ENCODE data around the gene BMP7. TPM values are rescaled to one million over a fixed set of nuclear protein-coding genes. Genes with fewer than 3 reads are reported as not detected.

Gene BMP7
- total RNA-seq, 3 donors from 2014 or later: 1.7 to 2.8 (median 2.0) TPM

DNA sequence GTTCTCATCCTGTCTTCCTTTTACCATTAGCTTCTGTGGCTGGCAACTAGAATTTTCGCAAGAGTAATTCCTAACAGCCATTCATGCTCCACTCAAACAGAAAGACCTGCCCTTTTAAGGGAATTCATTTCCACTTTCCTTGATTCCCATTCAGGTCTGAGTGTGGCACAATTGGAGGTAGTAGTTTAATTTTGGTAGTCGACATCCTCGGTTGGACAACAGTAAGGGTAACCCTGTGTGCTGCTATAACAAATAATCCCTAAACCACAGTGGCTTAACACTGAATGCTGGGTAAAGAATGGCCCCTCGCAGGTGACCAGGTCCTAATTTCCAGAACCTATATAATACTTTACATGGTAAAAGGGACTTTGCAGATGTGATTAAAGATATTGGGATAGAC, 142.9 kb downstream of the BMP7 start:
- DNase-seq: no peak
- Histone ChIP-seq H3K36me3 (ENCODE audit: low read depth) (no peaks in the 10 kb centered on the region), H3K4me3 (no peak overlapping the region), H3K9me3 (no peaks in the 10 kb centered on the region), H3K4me1 (ENCODE audit: low read depth) (no peaks in the 10 kb centered on the region)
- ATAC-seq: no peak
- intact Hi-C loops (cut with DNase I, micrococcal nuclease): no loop called here
- TF ChIP-seq, protein P1, sequence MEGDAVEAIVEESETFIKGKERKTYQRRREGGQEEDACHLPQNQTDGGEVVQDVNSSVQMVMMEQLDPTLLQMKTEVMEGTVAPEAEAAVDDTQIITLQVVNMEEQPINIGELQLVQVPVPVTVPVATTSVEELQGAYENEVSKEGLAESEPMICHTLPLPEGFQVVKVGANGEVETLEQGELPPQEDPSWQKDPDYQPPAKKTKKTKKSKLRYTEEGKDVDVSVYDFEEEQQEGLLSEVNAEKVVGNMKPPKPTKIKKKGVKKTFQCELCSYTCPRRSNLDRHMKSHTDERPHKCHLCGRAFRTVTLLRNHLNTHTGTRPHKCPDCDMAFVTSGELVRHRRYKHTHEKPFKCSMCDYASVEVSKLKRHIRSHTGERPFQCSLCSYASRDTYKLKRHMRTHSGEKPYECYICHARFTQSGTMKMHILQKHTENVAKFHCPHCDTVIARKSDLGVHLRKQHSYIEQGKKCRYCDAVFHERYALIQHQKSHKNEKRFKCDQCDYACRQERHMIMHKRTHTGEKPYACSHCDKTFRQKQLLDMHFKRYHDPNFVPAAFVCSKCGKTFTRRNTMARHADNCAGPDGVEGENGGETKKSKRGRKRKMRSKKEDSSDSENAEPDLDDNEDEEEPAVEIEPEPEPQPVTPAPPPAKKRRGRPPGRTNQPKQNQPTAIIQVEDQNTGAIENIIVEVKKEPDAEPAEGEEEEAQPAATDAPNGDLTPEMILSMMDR (IDR thresholded peaks at IDR 0.05): no peak

DNA sequence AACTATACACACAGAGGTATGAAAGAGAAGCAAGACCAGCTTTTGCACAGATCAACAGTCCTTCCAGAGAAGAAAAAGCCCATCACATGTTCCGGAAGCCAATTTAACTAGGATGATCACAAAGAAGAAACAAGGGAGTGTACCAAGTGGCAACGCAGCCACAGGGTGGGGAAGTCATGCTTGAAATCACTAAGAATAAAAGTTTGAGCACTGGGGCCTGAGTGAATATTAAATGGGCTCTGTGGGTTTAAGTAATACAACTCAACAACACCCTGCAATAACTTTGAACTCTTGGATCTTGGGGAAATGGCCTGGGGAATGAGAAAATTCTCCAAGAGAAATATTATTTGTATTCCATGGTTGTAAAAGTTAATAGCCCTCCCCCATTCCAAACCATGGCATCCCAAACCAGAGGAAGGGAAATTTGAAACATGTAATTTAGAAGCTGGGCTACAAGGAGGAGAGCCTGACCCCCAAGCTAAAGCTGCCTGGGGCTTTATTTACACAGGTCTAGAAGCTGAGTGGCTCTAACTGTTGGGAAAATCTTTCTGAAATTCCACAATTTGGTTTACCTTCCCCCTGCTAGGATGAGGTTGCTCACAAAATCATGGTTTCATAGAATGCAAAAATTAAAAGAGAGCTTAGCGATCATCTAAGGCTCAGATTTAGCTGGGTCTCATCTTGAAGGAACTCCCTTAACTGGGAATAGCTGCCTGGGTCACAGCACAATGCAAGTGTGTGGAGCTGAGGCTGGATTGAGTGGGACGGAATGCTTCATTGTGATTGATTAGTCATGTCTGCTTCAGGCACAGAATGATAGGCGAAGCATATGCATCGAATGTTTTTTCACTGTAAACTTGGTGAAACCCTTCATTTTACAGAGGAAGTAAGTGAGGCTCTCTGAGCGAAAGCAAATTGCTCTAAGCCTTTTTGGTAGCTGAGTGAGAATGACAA, 143.6 kb downstream of the BMP7 start:
- intact Hi-C loops (cut with DNase I, micrococcal nuclease): no loop called here
- H3K4me1 ChIP-seq (ENCODE audit: low read depth): no peaks in the 10 kb centered on the region
- TF ChIP-seq, protein P1 (IDR thresholded peaks at IDR 0.05): no peak
- H3K4me3 ChIP-seq: no peak overlapping the region
- no peaks in the 10 kb centered on the region for H3K9me3 ChIP-seq
- H3K36me3 ChIP-seq (ENCODE audit: low read depth): no peaks in the 10 kb centered on the region
- ATAC-seq (no peak), DNase-seq (no peak)

DNA sequence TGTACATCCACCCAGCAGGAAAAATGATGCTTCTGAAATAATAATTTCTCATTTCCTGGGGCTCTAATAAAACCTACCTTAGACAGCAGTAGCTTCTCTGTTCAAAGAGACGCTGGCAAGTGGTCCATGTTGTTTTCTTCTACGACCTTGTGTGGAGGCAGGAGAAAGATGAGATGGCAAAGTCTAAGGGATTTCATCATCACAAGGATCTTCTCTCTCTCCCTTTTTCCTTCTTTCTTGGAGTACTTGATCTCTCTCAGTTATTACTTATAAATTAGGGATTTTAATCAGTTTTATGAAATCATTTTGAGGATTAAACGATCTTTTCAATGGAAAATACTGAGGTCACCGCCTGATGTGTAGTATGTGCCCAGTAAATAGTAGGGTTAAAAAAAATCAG, 147.5 kb downstream of the BMP7 start:
- intact Hi-C loops (cut with DNase I, micrococcal nuclease): no loop called here
- H3K36me3 ChIP-seq (ENCODE audit: low read depth): no peaks in the 10 kb centered on the region
- no peak overlapping the region for H3K4me3 ChIP-seq
- DNase-seq (no peak), ATAC-seq (no peak)
- TF ChIP-seq, protein P1 (IDR thresholded peaks at IDR 0.05): no peak
- H3K9me3 ChIP-seq: no peaks in the 10 kb centered on the region
- no peaks in the 10 kb centered on the region for H3K4me1 ChIP-seq (ENCODE audit: low read depth)

Other genes with a start within 250 kb of the BMP7 start
- not detected for gene SPO11, start 63.2 kb upstream of the BMP7 start, total RNA-seq
- 10 to 100 TPM; 17.6 to 21.0 (median 19.9) TPM for gene RAE1, start 84.6 kb upstream of the BMP7 start, total RNA-seq
- gene RBM38, start 124.8 kb upstream of the BMP7 start, total RNA-seq: 10 to 100 TPM; 29.5 to 85.5 (median 36.8) TPM

All from mucosa of descending colon (tissue), 3 donors.